Adipocyte (in vitro differentiated cells): ENCODE results near the gene EDRF1.

Experiments
- DNase-seq: peaks from one replicate; pipeline ENCODE4 v3.0.0-alpha.2; 2015; ENCODE audit warnings: low read depth
- H3K27me3 ChIP-seq: replicated peaks from 2 replicates; pipeline ENCODE4 v1.7.0; 2013; ENCODE audit warnings: mild to moderate bottlenecking, low read length, moderate library complexity; ENCODE audit not compliant: control insufficient read depth, insufficient read depth
- H3K36me3 ChIP-seq: 2 replicates; pipeline ENCODE4 v1.7.0; 2013; ENCODE audit warnings: low read length, mild to moderate bottlenecking, moderate library complexity; ENCODE audit not compliant: control insufficient read depth, insufficient read depth, severe bottlenecking
- H3K4me1 ChIP-seq: 2 replicates; pipeline ENCODE4 v1.7.0; 2013; ENCODE audit warnings: mild to moderate bottlenecking, low read length, moderate library complexity; ENCODE audit not compliant: control insufficient read depth, insufficient read depth
- H3K4me3 ChIP-seq: 2 replicates; pipeline ENCODE4 v1.7.0; 2013; ENCODE audit warnings: mild to moderate bottlenecking, low read length, moderate library complexity
- H3K9ac ChIP-seq: 2 replicates; pipeline ENCODE4 v1.7.0; 2013; ENCODE audit warnings: mild to moderate bottlenecking, low read length, moderate library complexity
- H3K9me3 ChIP-seq: 2 replicates; pipeline ENCODE4 v1.7.0; 2013; ENCODE audit warnings: mild to moderate bottlenecking, low read length, moderate library complexity; ENCODE audit not compliant: control insufficient read depth

The EDRF1 gene, protein sequence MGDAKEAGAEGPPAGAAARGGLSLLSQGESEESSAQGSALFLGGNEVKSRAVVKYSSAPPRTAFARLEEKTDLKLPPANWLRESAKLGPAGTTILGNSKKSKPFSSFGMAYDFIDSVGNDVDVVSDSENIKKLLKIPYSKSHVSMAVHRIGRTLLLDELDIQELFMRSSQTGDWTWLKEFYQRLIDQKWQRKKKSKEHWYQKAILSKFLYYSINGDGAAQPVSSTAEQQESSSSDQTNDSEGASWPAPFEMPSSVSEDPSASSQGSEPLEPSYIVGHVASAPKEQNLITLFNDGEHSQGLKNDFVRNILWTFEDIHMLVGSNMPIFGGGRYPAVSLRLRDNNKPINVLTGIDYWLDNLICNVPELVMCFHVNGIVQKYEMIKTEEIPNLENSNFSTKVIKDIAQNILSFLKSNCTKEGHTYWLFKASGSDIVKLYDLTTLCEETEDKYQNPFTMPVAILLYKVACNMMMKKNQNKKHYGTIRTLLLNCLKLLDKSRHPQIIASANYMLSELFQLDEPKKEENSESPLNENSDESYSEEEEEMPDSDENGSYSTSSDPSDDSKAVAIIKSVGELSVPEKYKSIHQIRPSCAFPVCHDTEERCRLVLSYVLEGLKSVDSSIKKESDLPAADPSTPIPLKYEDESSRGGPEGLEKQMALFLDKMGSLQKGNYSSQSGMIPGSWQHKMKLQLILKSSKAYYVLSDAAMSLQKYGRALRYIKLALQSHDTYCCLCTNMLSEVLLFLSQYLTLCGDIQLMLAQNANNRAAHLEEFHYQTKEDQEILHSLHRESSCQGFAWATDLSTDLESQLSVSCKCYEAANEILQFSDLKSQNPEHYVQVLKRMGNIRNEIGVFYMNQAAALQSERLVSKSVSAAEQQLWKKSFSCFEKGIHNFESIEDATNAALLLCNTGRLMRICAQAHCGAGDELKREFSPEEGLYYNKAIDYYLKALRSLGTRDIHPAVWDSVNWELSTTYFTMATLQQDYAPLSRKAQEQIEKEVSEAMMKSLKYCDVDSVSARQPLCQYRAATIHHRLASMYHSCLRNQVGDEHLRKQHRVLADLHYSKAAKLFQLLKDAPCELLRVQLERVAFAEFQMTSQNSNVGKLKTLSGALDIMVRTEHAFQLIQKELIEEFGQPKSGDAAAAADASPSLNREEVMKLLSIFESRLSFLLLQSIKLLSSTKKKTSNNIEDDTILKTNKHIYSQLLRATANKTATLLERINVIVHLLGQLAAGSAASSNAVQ

DNA sequence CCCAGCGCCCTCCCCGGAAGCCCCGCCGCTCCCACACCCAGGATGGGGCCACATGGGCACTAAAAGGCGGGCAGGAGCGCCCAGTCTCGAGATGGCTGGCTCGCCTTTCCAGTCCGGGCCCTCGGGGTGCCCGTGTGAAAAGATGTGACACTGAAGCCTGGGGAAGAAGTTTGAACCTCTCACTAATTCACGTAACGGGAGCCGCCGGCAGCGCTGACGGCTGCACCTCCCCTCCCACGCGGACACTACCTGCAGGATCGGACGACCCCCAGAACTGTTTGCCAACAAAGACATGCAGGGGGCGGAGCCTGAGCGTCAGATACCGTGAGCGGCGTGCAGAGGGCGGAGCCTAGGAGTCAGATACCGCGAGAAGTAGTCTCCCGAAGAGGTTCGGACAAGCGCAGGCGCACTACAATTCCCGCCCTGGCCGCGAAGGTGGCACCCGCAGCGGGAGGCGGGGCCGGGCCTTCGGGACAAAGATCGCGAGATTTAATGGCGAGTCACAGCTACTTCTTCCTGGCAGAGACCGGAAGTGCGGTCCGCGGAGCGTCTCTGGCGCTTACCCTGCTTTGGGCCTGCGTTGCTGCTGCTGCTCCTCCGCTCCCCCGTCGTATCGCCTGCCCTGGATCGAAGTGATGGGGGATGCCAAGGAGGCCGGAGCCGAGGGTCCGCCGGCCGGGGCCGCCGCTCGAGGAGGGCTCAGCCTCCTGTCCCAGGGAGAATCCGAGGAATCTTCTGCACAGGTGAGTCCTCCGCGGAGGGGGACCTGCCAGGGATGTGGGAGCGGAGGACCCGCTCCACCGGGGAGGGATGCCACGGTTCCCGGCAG lies at the start of gene EDRF1:
Gene EDRF1 (plus strand): TSS at position 537 of the 829 bp plus-strand sequence. CDS start 99 bp downstream, at position 636.
- H3K9ac ChIP-seq = peak within 1 kb of the TSS; percentile 97
- no peaks in the 10 kb centered on the region for H3K9me3 ChIP-seq
- peaks cover 12% of the 10 kb centered on the region for H3K4me1 ChIP-seq
- peak within 1 kb of the TSS; percentile 93 for H3K4me3 ChIP-seq
- H3K36me3 ChIP-seq = peaks cover 32% of the 10 kb centered on the region
- H3K27me3 ChIP-seq = no peaks in the 10 kb centered on the region
- peak; percentile 100 for DNase-seq

DNA sequence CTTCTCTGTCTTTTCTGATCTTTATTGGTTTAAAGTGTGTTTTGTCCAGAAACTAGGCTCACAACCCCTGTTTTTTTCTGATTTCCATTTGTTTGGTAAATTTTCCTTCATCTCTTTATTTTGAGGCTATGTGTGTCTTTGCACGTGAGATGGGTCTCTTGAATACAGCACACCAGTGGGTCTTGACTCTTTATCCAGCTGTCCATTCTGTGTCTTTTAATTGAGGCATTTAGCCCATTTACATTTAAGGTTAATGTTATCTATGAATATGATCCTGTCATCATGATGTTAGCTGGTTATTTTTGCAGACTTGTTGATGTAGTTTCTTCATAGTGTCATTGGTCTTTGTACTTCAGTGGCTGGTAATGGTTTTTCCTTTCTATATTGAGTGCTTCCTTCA lies 46.6 kb upstream of the EDRF1 start:
- no peak for DNase-seq
- Histone ChIP-seq H3K9ac (no peak overlapping the region), H3K4me3 (no peak overlapping the region), H3K36me3 (no peaks in the 10 kb centered on the region), H3K4me1 (no peaks in the 10 kb centered on the region), H3K27me3 (no peaks in the 10 kb centered on the region), H3K9me3 (peaks cover 37% of the 10 kb centered on the region)

DNA sequence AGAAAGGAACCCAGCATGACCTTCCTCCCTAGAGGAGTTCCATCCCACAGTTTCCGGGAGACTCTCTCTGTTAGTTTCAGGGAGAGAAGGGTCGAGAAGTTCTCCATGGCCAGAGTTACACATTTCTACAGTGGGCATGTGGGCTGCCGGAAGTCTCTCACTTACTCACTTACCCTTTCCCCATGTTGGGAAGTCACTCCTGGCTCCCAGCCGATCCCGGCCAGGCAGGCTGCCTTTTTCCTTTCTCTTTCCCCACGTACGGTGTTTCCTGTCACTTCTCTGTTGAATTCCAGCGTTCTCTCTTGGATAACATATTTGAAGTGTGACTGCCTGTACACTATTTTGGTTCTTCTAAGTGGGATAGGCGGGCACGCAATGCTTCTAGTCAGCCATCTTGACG lies 40.1 kb upstream of the EDRF1 start:
- H3K9ac ChIP-seq = no peak overlapping the region
- H3K4me3 ChIP-seq = no peak overlapping the region
- H3K9me3 ChIP-seq = peaks cover 28% of the 10 kb centered on the region
- no peaks in the 10 kb centered on the region for H3K36me3 ChIP-seq
- H3K27me3 ChIP-seq = no peaks in the 10 kb centered on the region
- no peaks in the 10 kb centered on the region for H3K4me1 ChIP-seq
- DNase-seq = no peak

DNA sequence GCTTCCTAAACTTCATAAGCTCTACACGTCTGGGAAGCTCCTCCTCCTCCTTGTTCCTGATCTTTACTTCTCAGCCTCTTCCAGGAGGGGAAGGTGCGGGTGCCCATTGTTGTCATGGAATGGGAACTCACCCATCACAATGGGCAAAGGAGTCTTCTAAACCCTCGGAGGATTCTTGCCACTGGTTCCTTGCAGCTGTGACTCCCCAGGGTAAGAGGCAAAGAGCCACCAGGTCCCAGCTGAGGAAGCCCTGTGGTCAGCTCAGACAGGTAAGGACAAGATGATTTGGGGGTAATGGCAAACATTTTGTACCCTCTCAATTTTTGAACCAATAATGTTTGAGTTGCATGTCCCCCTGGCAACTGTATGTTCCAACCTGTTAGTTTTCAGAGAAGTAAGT lies 36.4 kb upstream of the EDRF1 start, which contains the start of gene TEX36:
Gene TEX36 (minus strand): TSS at position 101 of the 400 bp plus-strand sequence. CDS start 174 bp downstream, outside the sequence.
- Histone ChIP-seq H3K9ac (no peak within 1 kb of the TSS), H3K36me3 (no peaks in the 10 kb centered on the region), H3K9me3 (peaks cover under 1% of the 10 kb centered on the region), H3K4me1 (no peaks in the 10 kb centered on the region), H3K27me3 (no peaks in the 10 kb centered on the region), H3K4me3 (no peak within 1 kb of the TSS)
- DNase-seq = no peak

- H3K27me3 ChIP-seq = no peaks in the 10 kb centered on the region
- no peak overlapping the region for H3K4me3 ChIP-seq
- no peak overlapping the region for H3K9ac ChIP-seq
- DNase-seq = no peak
- no peaks in the 10 kb centered on the region for H3K9me3 ChIP-seq
- H3K4me1 ChIP-seq = no peaks in the 10 kb centered on the region
- no peaks in the 10 kb centered on the region for H3K36me3 ChIP-seq
Measured at GRCh38 chr10:125683821-125684220, 35.7 kb upstream of the EDRF1 start.

- no peak for DNase-seq
- no peak overlapping the region for H3K4me3 ChIP-seq
Measured at GRCh38 chr10:125684581-125684980, 34.9 kb upstream of the EDRF1 start.

DNA sequence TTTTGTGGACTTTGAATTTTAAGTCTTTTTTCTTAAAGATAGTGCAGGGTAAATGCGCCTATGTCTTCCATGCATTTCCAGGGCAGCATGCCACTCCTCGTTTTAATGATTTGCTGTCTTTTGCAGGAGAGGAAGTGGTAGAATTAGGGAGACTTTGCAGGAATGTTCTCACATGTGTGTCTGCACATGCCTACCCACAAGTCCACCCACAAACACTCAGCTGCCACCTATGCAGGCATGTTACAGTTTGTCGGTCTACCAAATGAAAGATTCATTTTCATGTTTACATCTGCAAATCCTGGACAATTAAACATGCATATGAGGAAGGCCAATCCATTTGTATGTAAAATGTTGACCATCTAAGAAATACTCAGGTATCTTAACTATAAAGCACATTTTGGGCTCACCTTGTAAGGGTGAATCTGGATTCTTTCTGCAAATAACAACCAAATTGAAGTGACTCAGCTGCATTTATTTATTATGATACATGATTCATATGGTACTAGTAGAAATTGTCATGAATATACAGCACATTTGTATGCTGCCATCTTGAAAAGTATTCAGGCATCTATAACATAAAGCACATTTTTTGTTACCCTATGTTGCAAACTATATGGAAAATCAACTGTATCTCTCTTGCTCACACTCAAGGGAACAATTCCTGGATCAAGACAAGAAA lies 31.9 kb upstream of the EDRF1 start:
- Histone ChIP-seq H3K9me3 (no peaks in the 10 kb centered on the region), H3K36me3 (no peaks in the 10 kb centered on the region), H3K9ac (no peak overlapping the region), H3K4me3 (no peak overlapping the region), H3K4me1 (peaks cover 4% of the 10 kb centered on the region), H3K27me3 (no peaks in the 10 kb centered on the region)
- no peak for DNase-seq

More at GRCh38 chr10:125684581-125684980, 34.9 kb upstream of the EDRF1 start:
- Histone ChIP-seq H3K9ac (no peak overlapping the region), H3K36me3 (no peaks in the 10 kb centered on the region), H3K4me1 (no peaks in the 10 kb centered on the region), H3K27me3 (no peaks in the 10 kb centered on the region), H3K9me3 (no peaks in the 10 kb centered on the region)

GRCh38 chr10:125689955-125690569 lies 29.4 kb upstream of the EDRF1 start:
- Histone ChIP-seq H3K4me1 (peaks cover 16% of the 10 kb centered on the region), H3K4me3 (no peak overlapping the region), H3K9ac (no peak overlapping the region), H3K27me3 (no peaks in the 10 kb centered on the region), H3K9me3 (no peaks in the 10 kb centered on the region), H3K36me3 (no peaks in the 10 kb centered on the region)
- no peak for DNase-seq

GRCh38 chr10:125691160-125691981 lies 28.1 kb upstream of the EDRF1 start:
- H3K27me3 ChIP-seq = no peaks in the 10 kb centered on the region

More at GRCh38 chr10:125691160-125691981, 28.1 kb upstream of the EDRF1 start:
- Histone ChIP-seq H3K4me3 (no peak overlapping the region), H3K36me3 (no peaks in the 10 kb centered on the region), H3K9ac (no peak overlapping the region), H3K4me1 (peaks cover 19% of the 10 kb centered on the region), H3K9me3 (no peaks in the 10 kb centered on the region)
- peak; percentile 55 for DNase-seq
